ENCODE data around the gene TNKS1BP1.

GRCh38 chr11:57357310-57357709 lies 32.6 kb upstream of the TNKS1BP1 start:
- TF ChIP-seq CTCF (IDR thresholded peaks at IDR 0.05) (no peak), POLR2A (IDR thresholded peaks at IDR 0.05) (no peak), POLR2AphosphoS5 (IDR thresholded peaks at IDR 0.05) (no peak), EP300 (IDR thresholded peaks at IDR 0.05) (no peak)
